T-helper 2 cell (primary cell): ENCODE measurements around the gene DDX11.
"Not testable (repeated sequence)": the region's sequence is repeated elsewhere in the genome, so short reads cannot be mapped to it uniquely, and the experiment has no call there.

Source experiments
- DNase-seq, 5 experiments: peaks; one replicate each; pipeline versions ENCODE4 v3.0.0 to v3.0.0-alpha.2; 2012 to 2022

The DDX11 gene

DNA sequence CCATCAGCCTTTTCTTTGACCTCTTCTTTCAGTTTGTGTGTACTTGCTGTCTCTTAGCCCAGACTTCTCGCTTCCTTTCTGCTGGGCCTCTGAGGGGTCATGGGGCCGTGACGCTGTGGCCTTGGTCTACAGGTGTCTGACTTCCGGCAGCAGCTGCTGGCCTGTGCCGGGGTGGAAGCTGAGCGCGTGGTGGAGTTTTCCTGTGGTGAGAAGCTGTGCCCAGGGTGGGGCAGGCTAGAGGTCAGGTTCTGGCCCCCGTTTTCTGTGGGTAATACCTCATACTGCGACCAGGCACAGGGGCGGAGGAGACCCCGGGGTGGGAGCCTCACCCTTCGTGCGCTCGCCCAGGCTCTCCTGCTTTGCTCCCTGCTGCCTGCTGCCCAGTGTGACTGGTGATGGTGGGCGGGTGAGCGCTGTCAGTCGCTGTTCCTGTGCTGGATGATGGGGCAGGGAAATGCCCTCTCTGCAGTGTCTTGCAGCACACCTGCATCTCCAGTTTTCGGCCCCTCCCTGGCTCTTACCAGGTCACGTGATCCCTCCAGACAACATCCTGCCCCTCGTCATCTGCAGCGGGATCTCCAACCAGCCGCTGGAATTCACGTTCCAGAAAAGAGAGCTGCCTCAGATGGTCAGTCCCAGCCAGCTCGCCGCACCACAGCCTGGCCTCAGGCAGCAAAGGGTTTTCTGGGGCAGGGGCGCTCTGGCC lies 27.0 kb downstream of the DDX11 start:
- not testable (repeated sequence) for DNase-seq

- DNase-seq = not testable (repeated sequence)
Observed at GRCh38 chr12:31102125-31102524, 28.5 kb downstream of the DDX11 start.

GRCh38 chr12:31102596-31102995 lies 28.9 kb downstream of the DDX11 start:
- not testable (repeated sequence) for DNase-seq

GRCh38 chr12:31103561-31103975 lies 29.9 kb downstream of the DDX11 start:
- DNase-seq = not testable (repeated sequence)

DNA sequence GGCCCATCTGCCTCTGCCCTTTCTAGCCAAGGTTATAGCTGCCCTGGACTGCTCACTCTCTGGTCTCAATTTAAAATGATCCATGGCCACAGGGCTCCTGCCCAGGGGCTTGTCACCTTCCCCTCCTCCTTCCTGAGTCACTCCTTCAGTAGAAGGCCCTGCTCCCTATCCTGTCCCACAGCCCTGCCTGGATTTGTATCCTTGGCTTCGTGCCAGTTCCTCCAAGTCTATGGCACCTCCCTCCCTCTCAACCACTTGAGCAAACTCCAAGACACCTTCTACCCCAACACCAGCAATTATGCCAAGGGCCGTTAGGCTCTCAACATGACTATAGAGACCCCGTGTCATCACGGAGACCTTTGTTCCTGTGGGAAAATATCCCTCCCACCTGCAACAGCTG lies 30.6 kb downstream of the DDX11 start:
- not testable (repeated sequence) for DNase-seq

DNA sequence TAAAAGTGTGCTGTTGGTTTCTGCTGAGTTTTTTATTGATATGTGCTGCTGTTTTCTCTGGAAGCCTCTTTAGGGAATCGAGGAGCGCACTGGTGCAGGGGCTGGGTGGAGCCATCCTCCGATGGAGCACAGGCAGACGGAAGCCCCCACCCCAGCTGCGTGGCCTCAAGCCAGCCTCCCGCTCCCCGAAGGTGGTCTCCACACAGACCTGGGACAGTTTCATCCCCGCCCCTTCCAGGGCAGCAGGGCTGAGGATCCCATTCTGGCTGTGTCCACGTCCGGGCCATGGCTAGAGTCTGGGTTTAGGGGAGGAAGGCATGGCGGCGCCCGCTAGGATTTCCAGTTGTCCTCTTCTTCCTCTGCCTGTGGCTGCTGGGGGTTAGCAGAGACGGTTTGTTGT lies 31.1 kb downstream of the DDX11 start:
- not testable (repeated sequence) for DNase-seq

GRCh38 chr12:31105668-31106067 lies 32.0 kb downstream of the DDX11 start:
- DNase-seq = no peak

DNA sequence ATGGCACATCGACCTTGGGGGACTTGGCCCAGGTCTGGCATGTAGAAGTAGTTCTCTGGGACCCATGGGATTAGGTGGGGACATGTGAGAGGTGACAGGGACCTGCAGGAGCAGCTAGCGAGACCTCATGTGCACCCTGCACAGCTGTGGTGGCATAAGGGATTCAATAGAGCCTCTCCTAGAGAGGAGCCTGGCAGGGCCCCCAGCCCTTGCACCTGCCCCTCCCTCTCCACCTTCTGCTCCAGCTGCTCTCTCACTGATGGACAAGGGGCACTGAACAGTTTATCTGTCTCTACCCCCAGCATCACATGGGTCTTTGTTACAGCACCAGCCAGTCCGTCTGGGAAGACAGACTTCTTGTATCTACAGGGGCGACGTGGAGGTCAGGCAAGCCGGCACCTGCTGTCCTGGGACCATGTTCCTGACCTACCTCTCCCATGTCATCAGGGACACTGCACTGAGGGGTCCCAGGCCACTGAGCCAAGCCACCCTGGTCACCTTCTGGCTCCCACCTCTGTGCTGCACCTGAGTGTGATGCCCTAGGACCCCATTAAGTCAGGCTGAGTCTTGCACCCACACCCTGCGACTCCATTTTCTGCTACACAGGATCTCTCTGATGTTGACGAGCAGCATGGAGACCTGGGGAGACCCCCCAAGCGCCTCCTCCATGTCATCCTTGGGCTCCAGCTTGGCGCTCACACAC lies 32.6 kb downstream of the DDX11 start:
- no peak for DNase-seq

DNA sequence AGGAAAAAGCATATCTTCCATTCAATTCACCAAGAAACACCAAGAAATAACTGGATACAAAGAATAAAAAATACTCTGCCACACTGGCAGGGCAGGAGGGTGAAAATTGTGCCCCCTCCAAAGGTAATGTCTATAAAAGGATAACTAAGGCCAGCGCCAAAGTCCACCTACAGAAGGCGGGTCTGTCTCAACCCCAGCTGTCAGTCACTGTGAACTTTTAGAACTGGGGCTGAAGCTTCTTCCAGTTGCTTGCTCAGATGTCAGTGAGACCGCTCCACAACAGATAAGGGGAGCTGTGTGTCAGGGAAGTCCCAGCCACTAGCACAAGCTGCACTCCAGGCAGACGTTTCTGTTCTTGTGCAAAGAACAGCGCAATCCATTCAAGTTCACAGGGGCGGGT lies 36.1 kb downstream of the DDX11 start:
- not testable (repeated sequence) for DNase-seq

DNA sequence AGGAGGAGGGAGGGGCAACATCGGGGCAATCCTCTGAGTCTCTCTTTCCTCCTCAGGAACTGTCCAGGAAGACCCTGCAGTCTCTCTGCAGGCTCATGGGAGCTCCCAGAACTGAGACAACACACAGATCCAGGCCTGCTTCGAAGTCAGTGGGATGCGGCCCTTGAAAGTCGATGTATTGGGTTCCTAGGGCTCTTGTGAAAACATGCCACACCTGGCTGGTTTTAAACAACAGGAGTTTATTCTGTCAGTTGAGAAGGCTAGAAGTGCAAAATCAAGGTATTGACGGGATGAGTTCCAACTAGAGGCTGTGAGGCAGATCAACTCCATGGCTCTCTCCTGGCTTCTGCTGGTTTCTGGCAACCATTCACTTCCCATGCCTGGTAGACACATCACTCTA lies 36.6 kb downstream of the DDX11 start:
- DNase-seq = not testable (repeated sequence)

DNA sequence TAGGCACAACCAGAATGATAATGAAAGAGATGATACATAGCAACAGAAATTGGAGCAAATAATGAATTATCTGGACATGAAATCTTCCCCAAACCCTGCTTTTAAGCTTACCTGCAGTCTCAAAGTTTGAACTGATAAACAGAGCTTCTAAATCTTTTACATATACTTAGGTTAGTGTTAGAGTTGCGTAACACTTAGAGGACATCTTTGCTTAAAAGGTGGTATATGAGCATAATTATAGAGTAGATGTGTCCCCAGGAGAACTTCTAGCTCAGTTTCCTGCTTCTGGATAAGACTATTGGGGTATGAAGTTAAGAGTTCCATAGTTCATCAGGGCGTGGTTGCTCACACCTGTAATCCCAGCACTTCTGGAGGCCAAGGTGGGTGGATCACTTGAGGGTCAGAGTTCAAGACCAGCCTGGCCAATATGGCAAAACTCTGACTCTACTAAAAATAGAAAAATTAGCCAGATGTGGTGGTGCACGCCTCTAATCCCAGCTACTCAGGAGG lies 41.5 kb downstream of the DDX11 start:
- not testable (repeated sequence) for DNase-seq

DNA sequence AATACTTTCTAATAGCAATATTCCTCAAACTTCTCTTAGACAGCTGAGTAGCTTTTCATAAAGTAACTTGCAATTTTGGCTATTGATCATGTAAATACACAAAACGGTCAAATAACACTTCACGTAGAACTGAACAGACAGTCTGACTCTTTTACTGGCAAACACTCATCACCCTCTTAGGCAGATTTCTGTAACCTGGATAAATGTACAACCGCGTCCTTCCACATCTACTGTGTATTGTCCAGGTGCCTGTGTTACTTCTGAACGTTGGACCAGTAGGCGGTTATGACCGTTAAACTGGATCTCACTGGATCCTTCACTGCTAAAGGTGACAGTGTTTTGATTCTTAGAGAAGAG lies 43.2 kb downstream of the DDX11 start:
- DNase-seq = not testable (repeated sequence)

DNA sequence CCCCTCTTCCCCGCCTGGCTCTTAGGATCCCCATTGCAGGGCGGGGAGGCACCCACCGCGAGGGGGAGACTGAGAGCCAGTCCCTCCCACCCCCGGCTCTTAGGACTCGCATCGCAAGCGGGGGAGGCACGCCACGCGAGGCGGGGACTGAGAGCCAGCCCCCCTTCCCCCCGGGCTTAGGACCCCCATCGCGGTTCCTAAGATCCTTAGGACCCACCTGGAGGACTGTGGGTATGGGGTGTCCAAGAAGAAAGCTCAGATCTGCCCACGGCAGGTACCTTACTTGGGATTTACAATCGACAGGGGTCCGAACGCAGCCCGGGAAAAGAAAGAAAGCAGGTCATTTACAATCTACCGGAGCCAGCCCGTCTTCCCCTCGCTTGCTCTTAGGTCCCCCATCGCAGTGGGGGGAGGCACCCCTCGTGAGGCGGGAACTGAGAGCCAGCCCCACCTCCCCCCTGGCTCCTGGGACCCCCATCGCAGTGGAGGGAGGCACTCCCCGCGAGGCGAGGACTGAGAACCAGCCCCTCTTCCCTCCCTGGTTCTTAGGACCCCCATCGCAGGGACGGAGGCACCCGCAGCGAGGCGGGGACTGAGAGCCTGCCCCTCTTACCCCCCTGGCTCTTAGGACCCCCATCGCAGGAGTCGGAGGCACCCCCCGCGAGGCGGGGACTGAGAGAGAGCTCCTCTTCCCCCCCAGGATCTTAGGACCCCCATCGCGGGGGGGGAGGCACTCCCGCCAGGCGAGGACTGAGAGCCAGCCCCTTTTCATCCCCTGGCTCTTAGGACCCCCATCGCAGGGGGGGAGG lies 43.7 kb downstream of the DDX11 start:
- DNase-seq = peak in 4 of 5 experiments; percentile 40 to 55 (median 51)

DNA sequence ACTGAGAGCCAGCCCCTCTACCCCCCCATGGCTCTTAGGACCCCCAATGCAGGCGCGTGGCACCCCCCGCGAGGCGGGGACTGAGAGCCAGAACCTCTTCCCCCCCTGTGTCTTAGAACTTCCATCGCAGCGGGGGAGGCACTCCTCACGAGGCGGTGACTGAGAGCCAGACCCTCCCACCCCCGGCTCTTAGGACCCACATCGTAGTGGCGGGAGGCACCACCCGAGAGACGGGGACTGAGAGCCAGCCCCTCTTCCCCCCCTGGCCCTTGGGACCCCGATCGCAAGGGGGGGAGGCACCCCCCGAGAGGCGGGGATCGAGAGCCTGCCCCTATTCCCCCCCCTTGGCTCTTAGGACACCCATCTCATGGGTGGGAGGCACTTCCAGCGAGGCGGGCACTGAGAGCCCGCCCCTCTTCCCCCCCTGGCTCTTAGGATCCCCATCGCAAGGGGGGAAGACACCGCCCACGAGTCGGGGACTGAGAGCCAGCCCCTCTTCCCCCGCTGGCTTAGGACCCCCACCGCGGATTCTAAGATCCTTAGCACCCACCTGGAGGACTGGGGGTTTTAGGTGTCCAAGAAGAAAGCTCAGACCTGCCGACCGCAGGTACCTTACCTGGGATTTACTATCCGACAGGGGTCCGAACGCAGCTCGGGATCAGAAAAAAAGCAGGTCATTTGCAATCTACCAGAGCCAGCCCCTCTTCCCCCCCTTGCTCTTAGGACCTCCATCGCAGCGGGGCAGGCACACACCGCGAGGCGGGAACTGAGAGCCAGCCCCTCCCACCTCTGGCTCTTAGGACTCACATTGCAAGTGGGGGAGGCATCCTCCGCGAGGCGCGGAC lies 44.9 kb downstream of the DDX11 start:
- peak in 2 of 5 experiments; percentile 18 to 21 for DNase-seq

DNA sequence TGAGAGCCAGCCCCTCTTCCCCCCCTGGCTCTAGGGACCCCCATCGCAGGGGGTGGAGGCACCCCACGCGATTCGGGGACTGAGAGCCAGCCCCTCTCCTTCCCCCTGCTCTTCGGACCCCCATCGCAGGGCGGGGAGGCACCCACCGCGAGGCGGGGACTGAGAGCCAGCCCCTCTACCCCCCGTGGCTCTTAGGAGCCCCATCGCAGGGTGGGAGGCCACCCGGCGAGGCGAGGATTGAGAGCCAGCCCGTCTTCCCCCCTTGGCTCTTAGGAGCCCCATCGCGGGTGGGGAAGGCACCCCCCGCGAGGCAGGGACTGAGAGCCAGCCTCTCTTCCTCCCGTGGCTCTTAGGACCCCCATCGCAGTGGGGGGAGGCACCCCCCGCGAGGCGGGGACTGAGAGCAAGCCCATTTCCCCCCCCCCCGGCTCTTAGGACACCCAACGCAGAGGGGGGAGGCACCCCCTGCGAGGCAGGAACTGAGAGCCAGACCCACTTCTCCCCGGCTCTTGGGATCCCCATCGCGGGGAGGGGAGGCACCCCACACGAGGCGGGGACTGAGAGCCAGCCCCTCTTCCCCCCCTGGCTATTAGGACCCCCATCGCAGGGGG lies 45.6 kb downstream of the DDX11 start:
- no peak for DNase-seq

- DNase-seq = no peak
Observed at GRCh38 chr12:31119803-31120211, 46.1 kb downstream of the DDX11 start.

GRCh38 chr12:31120392-31121008 lies 46.8 kb downstream of the DDX11 start:
- DNase-seq = no peak

DNA sequence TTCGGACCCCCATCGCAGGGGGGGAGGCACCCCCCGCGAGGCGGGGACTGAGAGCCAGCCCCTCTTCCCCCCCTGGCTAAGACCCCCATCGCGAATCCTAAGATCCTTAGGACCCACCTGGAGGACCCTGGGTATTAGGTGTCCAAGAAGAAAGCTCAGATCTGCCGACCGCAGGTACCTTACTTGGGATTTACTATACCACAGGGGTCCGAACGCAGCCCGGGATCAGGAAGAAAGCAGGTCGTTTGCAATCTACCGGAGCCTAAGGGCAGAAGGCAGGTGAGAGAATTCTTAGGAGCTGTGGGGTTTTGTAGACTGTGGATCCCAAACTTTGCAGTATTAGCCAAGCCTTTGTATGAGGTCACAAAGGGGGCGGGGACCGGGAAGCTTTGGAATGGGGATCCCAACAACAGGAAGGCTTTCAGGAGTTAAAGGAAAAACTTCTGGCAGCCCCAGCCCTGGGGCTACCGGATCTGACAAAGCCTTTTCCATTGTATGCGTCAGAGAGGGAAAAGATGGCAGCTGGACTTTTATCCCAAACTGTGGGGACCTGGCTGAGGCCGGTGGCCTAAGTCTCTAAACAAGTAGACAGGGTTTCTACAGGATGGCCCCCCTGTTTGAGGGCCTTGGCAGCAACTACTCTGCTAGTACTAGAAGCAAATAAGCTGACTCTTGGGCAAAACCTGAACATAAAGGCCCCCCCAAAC lies 47.5 kb downstream of the DDX11 start:
- DNase-seq = not testable (repeated sequence)

GRCh38 chr12:31122481-31122880 lies 48.8 kb downstream of the DDX11 start:
- no peak for DNase-seq

DNA sequence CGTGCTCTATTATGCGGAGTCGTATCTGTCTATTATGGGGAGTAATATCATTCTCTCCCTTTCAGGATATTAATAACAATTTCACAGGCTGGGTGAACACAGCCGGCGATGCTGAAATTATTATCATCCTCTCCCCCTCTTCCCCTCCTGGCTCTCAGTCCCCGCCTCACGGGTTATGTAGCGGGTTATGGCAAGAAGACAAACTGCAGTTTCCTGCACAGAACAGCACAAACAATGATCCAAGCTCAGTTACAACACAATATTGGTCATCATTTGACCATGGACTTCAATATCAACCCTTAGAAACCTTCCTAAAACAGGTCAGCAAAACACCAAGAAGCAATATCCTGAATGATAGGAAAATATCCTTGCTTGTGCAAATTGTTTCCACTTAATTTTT lies 50.5 kb downstream of the DDX11 start:
- DNase-seq = not testable (repeated sequence)

DNA sequence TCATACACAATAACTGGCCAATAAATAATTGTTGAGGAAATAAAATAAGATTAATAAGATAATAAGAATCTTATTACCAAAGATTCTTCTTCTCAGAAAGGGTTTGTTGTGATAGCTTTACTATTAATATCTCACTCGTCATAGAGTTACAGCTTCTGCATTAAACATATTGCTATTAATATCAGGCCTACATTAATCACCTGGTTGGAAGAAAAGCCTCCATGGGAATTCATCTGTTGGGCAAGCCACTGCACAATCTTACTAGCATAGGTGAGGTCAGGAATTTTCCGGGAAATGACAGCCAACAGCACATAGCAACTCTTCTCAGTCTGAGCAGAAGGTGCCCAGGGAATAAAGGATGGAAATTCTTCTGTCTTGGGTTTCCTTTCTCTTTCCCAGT lies 51.5 kb downstream of the DDX11 start:
- not testable (repeated sequence) for DNase-seq
